ENCODE results near the gene ABHD15.

The ABHD15 gene

GRCh38 chr17:29568331-29569244, 1.8 kb upstream of the ABHD15 start, which contains the start of gene TP53I13:
Gene TP53I13, plus strand, starts transcription at chr17:29568701. Its CDS starts 58 bp downstream, at chr17:29568759.
- peak; percentile 61 for DNase-seq (ENCODE audit: low read depth)

GRCh38 chr17:29567554-29568330, 905 bp upstream of the ABHD15 start:
- DNase-seq (ENCODE audit: low read depth), result no peak
- TF ChIP-seq, protein P1, sequence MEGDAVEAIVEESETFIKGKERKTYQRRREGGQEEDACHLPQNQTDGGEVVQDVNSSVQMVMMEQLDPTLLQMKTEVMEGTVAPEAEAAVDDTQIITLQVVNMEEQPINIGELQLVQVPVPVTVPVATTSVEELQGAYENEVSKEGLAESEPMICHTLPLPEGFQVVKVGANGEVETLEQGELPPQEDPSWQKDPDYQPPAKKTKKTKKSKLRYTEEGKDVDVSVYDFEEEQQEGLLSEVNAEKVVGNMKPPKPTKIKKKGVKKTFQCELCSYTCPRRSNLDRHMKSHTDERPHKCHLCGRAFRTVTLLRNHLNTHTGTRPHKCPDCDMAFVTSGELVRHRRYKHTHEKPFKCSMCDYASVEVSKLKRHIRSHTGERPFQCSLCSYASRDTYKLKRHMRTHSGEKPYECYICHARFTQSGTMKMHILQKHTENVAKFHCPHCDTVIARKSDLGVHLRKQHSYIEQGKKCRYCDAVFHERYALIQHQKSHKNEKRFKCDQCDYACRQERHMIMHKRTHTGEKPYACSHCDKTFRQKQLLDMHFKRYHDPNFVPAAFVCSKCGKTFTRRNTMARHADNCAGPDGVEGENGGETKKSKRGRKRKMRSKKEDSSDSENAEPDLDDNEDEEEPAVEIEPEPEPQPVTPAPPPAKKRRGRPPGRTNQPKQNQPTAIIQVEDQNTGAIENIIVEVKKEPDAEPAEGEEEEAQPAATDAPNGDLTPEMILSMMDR (conservative IDR thresholded peaks at IDR 0.05; ENCODE audit: control insufficient read depth, insufficient read depth, low read depth, low read length), result peak; percentile 25
- H3K4me3 ChIP-seq (ENCODE audit: control insufficient read depth, low read depth, low read length), result peak overlapping the region; percentile 68

More at GRCh38 chr17:29568331-29569244, 1.8 kb upstream of the ABHD15 start, which contains the start of gene TP53I13:
- peak within 1 kb of the TSS; percentile 68 for H3K4me3 ChIP-seq (ENCODE audit: control insufficient read depth, low read depth, low read length)
- TF ChIP-seq, protein P1 (conservative IDR thresholded peaks at IDR 0.05; ENCODE audit: control insufficient read depth, insufficient read depth, low read depth, low read length), result no peak

GRCh38 chr17:29567304-29567553, 392 bp upstream of the ABHD15 start:
- H3K4me3 ChIP-seq (ENCODE audit: control insufficient read depth, low read depth, low read length), result peak overlapping the region; percentile 68
- TF ChIP-seq, protein P1 (conservative IDR thresholded peaks at IDR 0.05; ENCODE audit: control insufficient read depth, insufficient read depth, low read depth, low read length), result no peak
- no peak for DNase-seq (ENCODE audit: low read depth)

- no peak for DNase-seq (ENCODE audit: low read depth)
- H3K4me3 ChIP-seq (ENCODE audit: control insufficient read depth, low read depth, low read length), result peak overlapping the region; percentile 44
- TF ChIP-seq, protein P1 (conservative IDR thresholded peaks at IDR 0.05; ENCODE audit: control insufficient read depth, insufficient read depth, low read depth, low read length), result peak; percentile 0
Observed at GRCh38 chr17:29565643-29566472, 979 bp downstream of the ABHD15 start.

GRCh38 chr17:29563816-29564215, 3.0 kb downstream of the ABHD15 start:
- no peak for DNase-seq (ENCODE audit: low read depth)
- no peak overlapping the region for H3K4me3 ChIP-seq (ENCODE audit: control insufficient read depth, low read depth, low read length)
- TF ChIP-seq, protein P1 (conservative IDR thresholded peaks at IDR 0.05; ENCODE audit: control insufficient read depth, insufficient read depth, low read depth, low read length), result no peak

GRCh38 chr17:29562615-29563014, 4.2 kb downstream of the ABHD15 start:
- H3K4me3 ChIP-seq (ENCODE audit: control insufficient read depth, low read depth, low read length), result no peak overlapping the region
- DNase-seq (ENCODE audit: low read depth), result no peak
- TF ChIP-seq, protein P1 (conservative IDR thresholded peaks at IDR 0.05; ENCODE audit: control insufficient read depth, insufficient read depth, low read depth, low read length), result no peak
